GM12878 (cell line): ENCODE measurements around the gene KIF9. TPM values are rescaled to one million over a fixed set of nuclear protein-coding genes. Genes with fewer than 3 reads are reported as not detected.

Experiments
- ATAC-seq: fragments of 200-7000 bp; cut with Tn5 transposase; 3 replicates; pipeline ENCODE4 v1.9.1; 2020; ENCODE audit warnings: mild to moderate bottlenecking, moderate library complexity
- BruUV-seq: library from RNA; stranded (reverse); fragments of 400-500 nt; replicated peaks from 2 replicates; lab custom pipeline; 2021; lab: Mats Ljungman, UMichigan
- CTCF ChIA-PET: fragments of 300-600 bp; sonication (Branson Sonifier 250); formaldehyde crosslinking; extraction: SDS; loops from one replicate; lab custom pipeline; 2021; ENCODE audit warnings: inconsistent platforms; lab: Yijun Ruan, JAX
- POLR2A ChIA-PET: fragments of 350-600 bp; formaldehyde crosslinking; extraction: SDS; loops from one replicate; lab custom pipeline; 2021; ENCODE audit warnings: inconsistent platforms; lab: Charles Lee
- RAD21 ChIA-PET: fragments of 300-600 bp; sonication (Branson Sonifier 250); formaldehyde crosslinking; loops from one replicate; lab custom pipeline; 2023; ENCODE audit warnings: antibody characterized with exemption; ENCODE audit not compliant: unreplicated experiment; lab: Charles Lee
- SMC1A ChIA-PET: fragments of 300-600 bp; sonication (Branson Sonifier 250); formaldehyde crosslinking; loops from one replicate; lab custom pipeline; 2023; ENCODE audit not compliant: unreplicated experiment, uncharacterized antibody; lab: Charles Lee
- DNase-seq: peaks from one replicate; pipeline ENCODE4 v3.0.0-alpha.2; 2011; ENCODE audit warnings: low read depth, low spot score
- FAIRE-seq: peaks from 3 replicates; lab custom pipeline; 2011; peaks lifted over from hg19 to GRCh38; lab: Jason Lieb, UNC
- H2AFZ ChIP-seq: 2 replicates; pipeline ENCODE4 v1.6.0; 2011; ENCODE audit warnings: low read depth, low read length, control low read depth; ENCODE audit not compliant: control insufficient read depth
- H3K27ac ChIP-seq: 2 replicates; pipeline ENCODE4 v1.5.1; 2011; ENCODE audit warnings: control low read depth; ENCODE audit not compliant: control insufficient read depth, insufficient read depth
- H3K27me3 ChIP-seq, 2 experiments: replicated peaks in 1 of 2; 2 replicates each; pipeline versions ENCODE4 v1.6.0 to v1.6.1; 2011; ENCODE audit warnings: low read length in 1 of 2; ENCODE audit not compliant: control insufficient read depth in 2 of 2, insufficient read depth in 2 of 2
- H3K36me3 ChIP-seq, 2 experiments: 2 replicates each; pipeline ENCODE4 v1.5.1; 2011; ENCODE audit warnings: low read length in 1 of 2; ENCODE audit not compliant: control insufficient read depth in 2 of 2, insufficient read depth in 2 of 2
- H3K4me1 ChIP-seq: 2 replicates; pipeline ENCODE4 v1.6.1; 2011; ENCODE audit warnings: mild to moderate bottlenecking, low read length, moderate library complexity, mixed read lengths; ENCODE audit not compliant: control insufficient read depth, insufficient read depth
- H3K4me2 ChIP-seq: 2 replicates; pipeline ENCODE4 v1.6.0; 2011; ENCODE audit warnings: control low read depth; ENCODE audit not compliant: control insufficient read depth, insufficient read depth
- H3K4me3 ChIP-seq: fragments of 200-600 bp; sonication (generic); 2 replicates; pipeline ENCODE4 v1.5.1; 2016
- H3K79me2 ChIP-seq: 2 replicates; pipeline ENCODE4 v1.6.0; 2011; ENCODE audit warnings: low read length; ENCODE audit not compliant: control insufficient read depth, insufficient read depth
- H3K9ac ChIP-seq: 2 replicates; pipeline ENCODE4 v1.8.0; 2011; ENCODE audit warnings: low read length, control low read depth, mixed read lengths; ENCODE audit not compliant: control insufficient read depth, insufficient read depth
- H3K9me3 ChIP-seq: replicated peaks from 3 replicates; pipeline ENCODE4 v1.5.1; 2011; ENCODE audit warnings: mild to moderate bottlenecking, low read length; ENCODE audit not compliant: control insufficient read depth, insufficient read depth
- H4K20me1 ChIP-seq: 2 replicates; pipeline ENCODE4 v1.6.0; 2011; ENCODE audit not compliant: control insufficient read depth, insufficient read depth
- ETV6 ChIP-seq, 2 experiments: fragments of 450-650 bp in 1 of 2; IDR thresholded peaks in 1 of 2; conservative IDR thresholded peaks in 1 of 2; 2 replicates each; pipeline ENCODE4 v1.6.1; 2014; ENCODE audit warnings: antibody characterized with exemption in 1 of 2, borderline replicate concordance in 1 of 2, low read depth in 1 of 2, mild to moderate bottlenecking in 1 of 2, moderate library complexity in 1 of 2
- NFXL1 ChIP-seq: fragments of 450-650 bp; IDR thresholded peaks from 2 replicates; pipeline ENCODE4 v1.6.1; 2017; ENCODE audit warnings: antibody characterized with exemption, mild to moderate bottlenecking, borderline replicate concordance
- in situ Hi-C: fragments of 300-500 bp; cut with MboI; formaldehyde crosslinking; loops from 9 replicates; pipeline ENCODE4 v1.14.3; 2018; ENCODE audit warnings: mixed read lengths
- intact Hi-C: fragments of 100-400 bp; cut with micrococcal nuclease; formaldehyde crosslinking; loops from one replicate; pipeline ENCODE4 v1.14.2; 2022; ENCODE audit not compliant: unreplicated experiment
- polyA plus RNA-seq, 11 experiments: library from polyadenylated mRNA; depleted of rRNA in 4 of 11; unstranded in 6 of 11; stranded (reverse) in 5 of 11; fragments of >200 nt; fragmentation: Nextera tagmentation in 4 of 11; fragmentation: Illumina TruSeq in 1 of 11; extraction: Ambion mirVana in 4 of 11; extraction: Trizol in 1 of 11; gene quantifications; 1 replicate in 1 of 11; 2 replicates in 10 of 11; pipeline versions ENCODE4 v1.2.1 to v1.2.3, GENCODE V29; 2011 to 2016; ENCODE audit warnings: inconsistent platforms in 2 of 11, missing spikeins in 2 of 11, low read depth in 1 of 11
- total RNA-seq, 4 experiments: library from RNA; depleted of rRNA in 3 of 4; stranded (reverse); fragments of >200 nt in 3 of 4; fragmentation: Illumina TruSeq in 1 of 4; extraction: Trizol in 1 of 4; gene quantifications; 2 replicates each; pipeline versions ENCODE4 v1.2.1 to v1.2.3, GENCODE V29; 2013 to 2021
- TF ChIP-seq, protein P1 (sequence below): IDR thresholded peaks from 2 replicates; pipeline ENCODE4 v1.6.1; 2012; ENCODE audit warnings: mild to moderate bottlenecking, low read depth, low read length

The KIF9 gene
- total and polyA plus RNA-seq, 10 of the 15 experiments (the other 5 are each of a cell fraction or from before 2014, with no cell fraction given), result 3.0 to 10.2 (median 5.9) TPM

- TF ChIP-seq ETV6 (conservative IDR thresholded peaks at IDR 0.05 in 1 of 2, IDR thresholded peaks at IDR 0.05 in 1 of 2; ENCODE audit: borderline replicate concordance in 1 of 2, low read depth in 1 of 2) (no peak), NFXL1 (no peak)
- TF ChIP-seq, protein P1, sequence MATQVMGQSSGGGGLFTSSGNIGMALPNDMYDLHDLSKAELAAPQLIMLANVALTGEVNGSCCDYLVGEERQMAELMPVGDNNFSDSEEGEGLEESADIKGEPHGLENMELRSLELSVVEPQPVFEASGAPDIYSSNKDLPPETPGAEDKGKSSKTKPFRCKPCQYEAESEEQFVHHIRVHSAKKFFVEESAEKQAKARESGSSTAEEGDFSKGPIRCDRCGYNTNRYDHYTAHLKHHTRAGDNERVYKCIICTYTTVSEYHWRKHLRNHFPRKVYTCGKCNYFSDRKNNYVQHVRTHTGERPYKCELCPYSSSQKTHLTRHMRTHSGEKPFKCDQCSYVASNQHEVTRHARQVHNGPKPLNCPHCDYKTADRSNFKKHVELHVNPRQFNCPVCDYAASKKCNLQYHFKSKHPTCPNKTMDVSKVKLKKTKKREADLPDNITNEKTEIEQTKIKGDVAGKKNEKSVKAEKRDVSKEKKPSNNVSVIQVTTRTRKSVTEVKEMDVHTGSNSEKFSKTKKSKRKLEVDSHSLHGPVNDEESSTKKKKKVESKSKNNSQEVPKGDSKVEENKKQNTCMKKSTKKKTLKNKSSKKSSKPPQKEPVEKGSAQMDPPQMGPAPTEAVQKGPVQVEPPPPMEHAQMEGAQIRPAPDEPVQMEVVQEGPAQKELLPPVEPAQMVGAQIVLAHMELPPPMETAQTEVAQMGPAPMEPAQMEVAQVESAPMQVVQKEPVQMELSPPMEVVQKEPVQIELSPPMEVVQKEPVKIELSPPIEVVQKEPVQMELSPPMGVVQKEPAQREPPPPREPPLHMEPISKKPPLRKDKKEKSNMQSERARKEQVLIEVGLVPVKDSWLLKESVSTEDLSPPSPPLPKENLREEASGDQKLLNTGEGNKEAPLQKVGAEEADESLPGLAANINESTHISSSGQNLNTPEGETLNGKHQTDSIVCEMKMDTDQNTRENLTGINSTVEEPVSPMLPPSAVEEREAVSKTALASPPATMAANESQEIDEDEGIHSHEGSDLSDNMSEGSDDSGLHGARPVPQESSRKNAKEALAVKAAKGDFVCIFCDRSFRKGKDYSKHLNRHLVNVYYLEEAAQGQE, result no peak
- TF ChIP-seq, all 136 proteins: peak for 0
- in situ Hi-C loops, result no loop called here
- ATAC-seq (no peak), FAIRE-seq (no peak), DNase-seq (no peak)
- Histone ChIP-seq H3K79me2 (no peaks in the 10 kb centered on the region), H3K4me2 (no peak overlapping the region), H3K9me3 (no peaks in the 10 kb centered on the region), H3K9ac (no peak overlapping the region), H4K20me1 (no peaks in the 10 kb centered on the region), H3K36me3 (no peaks in the 10 kb centered on the region), H3K27me3 (no peaks in the 10 kb centered on the region), H2AFZ (no peak overlapping the region), H3K27ac (no peak overlapping the region), H3K4me1 (no peaks in the 10 kb centered on the region), H3K4me3 (no peak overlapping the region)
- POLR2A ChIA-PET, result interaction anchor here (0.7 kb wide), 1 partner anchor 27 kb away, joined by 10 read pairs; no protein-coding TSS in a partner anchor
- intact Hi-C loops, result no loop called here
- RAD21 ChIA-PET, result no interaction called here
- SMC1A ChIA-PET, result interaction anchor here (0.9 to 1.2 kb wide), 3 partner anchors 11 to 62 kb away, joined by 3 to 5 read pairs (median 3); no protein-coding TSS in a partner anchor
- BruUV-seq, result no TSS peak
- CTCF ChIA-PET, result no interaction called here
Measured at GRCh38 chr3:47204875-47205274, 77.7 kb downstream of the KIF9 start.
